ENCODE data around the gene MAP2K3.
"Not testable (repeated sequence)": the region's sequence is repeated elsewhere in the genome, so short reads cannot be mapped to it uniquely, and the experiment has no call there.

The MAP2K3 gene

DNA sequence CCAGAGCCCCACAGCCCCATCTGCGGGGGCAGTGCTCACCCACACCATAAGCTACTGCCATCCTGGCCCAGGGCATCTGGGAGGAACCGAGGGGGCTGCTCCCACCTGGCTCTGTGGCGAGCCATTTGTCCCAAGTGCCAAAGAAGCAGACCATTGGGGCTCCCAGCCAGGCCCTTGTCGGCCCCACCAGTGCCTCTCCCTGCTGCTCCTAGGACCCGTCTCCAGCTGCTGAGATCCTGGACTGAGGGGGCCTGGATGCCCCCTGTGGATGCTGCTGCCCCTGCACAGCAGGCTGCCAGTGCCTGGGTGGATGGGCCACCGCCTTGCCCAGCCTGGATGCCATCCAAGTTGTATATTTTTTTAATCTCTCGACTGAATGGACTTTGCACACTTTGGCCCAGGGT is 29.8 kb downstream of the MAP2K3 start:
- DNase-seq: not testable (repeated sequence)

DNA sequence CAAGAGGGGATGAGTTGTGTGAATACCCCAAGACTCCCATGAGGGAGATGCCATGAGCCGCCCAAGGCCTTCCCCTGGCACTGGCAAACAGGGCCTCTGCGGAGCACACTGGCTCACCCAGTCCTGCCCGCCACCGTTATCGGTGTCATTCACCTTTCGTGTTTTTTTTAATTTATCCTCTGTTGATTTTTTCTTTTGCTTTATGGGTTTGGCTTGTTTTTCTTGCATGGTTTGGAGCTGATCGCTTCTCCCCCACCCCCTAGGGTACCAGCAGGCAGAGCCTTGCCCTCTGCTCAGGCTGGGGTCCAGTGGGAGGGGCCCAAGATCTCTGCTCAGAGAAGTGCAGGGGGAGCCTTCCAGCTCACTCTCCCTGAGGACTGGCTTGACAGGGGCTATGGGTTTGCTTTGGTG is 30.2 kb downstream of the MAP2K3 start:
- DNase-seq: not testable (repeated sequence)

DNA sequence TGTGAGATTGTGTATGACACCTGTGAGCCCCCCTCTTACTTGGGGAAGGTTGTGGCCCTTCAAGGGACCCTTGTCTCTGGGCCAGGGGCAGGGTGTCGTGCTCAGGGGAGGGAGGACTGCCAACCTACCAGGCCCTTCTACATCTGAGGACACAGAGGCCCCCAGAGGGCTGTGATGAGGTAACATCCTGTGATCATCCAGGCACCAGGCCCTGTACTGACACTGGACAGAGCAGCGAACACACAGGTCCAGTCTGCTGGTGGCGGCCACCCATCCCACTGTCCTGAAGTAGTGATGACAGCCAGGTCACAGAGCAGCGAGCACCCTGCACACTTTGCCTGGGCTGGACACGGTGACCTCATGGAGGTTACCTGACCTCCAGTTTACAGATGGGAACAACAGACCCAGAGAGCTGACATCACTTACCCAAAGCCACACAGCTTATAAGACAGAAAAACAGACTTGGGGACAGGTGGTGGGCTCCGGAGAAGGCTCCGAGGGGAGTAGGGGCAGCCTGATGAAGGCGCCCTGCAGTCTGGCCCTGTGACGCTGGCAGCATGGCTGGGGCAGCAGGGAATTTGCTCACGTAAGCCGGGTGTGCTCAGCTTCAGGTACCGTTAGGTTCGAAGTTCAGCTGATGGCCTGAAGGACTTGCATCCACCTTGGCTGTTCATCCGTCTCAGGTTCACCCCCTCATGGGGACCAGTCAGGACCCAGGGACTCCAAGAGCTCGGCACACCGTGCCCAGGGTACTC is 30.9 kb downstream of the MAP2K3 start:
- not testable (repeated sequence) for DNase-seq

DNA sequence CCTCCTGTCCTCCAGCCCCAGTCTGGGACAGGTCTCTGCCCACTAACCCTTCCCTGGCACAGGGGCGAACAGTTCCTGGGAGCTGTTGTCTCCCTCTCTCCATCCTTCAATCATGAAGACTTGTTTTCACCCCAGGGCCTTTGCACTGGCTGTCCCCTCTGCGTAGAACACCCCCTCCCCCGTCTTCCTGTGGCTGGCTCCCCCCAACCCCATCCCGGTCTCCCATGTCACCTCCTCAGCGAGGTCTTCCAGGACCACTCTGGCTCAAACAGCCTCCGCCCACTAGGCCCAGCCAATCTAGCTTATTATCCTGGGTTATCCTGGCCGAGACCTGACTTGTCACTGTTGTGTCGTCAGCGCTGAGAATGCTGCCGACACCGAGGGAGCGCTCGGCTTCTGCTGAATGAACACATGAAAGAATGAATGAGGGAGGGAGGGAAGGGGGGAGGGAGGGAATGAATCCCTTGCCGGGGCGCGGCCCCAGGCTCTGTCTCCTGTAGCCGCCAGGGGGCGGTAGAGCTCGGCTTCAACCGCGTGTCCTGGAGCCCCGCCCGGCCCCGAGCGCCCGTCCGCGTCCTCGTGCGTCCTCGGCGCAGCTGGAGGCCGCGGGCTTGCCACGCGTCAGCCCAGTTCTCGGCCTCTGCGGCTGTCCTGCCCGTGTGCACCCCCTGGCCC is 31.8 kb downstream of the MAP2K3 start:
- DNase-seq: not testable (repeated sequence)

DNA sequence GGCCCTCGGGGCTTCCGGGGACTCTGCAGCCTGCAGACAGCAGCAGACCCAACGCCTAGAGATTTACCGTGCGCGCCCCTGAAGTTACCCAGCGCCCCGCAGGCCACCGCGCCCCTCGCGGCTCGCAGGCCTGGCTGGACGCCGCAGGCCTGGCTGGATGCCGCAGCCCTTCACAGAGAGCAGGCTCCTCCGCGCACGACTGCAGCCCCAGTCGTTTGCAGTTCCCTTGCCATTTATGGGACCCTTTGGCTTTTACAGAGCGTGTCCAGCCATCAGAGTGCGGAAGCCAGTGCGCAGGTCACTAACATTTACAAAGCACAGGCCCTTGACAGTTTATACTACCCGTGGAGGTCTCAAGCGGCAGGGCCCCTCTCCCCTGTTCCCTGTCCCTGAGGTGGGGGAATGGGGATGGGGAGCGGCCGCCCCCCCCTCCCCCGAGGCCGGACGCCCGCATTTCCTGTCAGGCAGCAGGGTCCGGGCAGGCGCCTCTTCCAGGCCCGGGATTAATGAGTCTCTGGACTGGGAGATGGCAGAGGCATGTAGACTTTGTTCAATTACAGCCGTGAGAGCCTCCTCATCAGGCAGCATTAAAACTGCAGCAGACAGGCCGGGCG is 32.5 kb downstream of the MAP2K3 start:
- DNase-seq: not testable (repeated sequence)

DNA sequence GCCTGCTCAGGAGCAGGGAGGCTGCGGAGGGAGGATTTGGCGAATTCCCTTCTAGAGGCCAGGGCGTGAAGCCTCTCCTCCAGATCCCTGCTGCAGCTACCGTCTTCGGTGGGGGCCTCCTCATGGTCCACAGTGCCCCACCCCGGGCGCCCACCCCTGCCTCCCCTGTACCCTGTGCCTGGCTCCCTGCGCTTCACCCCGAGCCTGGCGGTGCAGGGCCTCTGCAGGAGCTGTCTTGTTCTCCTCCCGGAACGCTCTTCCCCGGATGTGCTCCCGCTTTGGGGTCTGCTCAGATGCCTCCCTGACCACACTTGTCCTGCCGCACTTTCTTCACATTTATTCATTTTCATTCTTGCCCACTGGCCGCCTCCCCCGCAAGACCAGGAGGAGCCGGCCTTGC is 33.3 kb downstream of the MAP2K3 start:
- DNase-seq: not testable (repeated sequence)

DNA sequence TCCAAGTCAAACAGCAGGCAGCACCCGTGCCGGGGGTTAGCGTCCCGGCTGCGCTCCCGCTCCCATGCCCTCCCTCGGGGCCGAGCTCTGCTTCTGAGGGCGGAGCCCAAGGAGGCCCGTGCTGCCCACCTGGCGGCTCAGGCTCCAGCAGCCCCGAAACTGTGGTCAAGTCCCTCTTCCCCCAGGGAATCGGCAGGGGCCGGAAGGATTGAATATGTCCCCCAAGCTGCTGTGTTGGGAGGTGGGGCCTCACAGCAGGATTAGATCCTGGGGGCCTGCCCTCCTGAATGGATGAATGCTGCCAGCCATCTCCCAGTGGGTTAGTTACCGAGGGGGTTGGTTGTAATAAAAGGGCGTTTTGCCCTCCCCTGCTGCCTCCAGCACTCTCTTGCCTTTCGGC is 33.9 kb downstream of the MAP2K3 start:
- DNase-seq: no peak

DNA sequence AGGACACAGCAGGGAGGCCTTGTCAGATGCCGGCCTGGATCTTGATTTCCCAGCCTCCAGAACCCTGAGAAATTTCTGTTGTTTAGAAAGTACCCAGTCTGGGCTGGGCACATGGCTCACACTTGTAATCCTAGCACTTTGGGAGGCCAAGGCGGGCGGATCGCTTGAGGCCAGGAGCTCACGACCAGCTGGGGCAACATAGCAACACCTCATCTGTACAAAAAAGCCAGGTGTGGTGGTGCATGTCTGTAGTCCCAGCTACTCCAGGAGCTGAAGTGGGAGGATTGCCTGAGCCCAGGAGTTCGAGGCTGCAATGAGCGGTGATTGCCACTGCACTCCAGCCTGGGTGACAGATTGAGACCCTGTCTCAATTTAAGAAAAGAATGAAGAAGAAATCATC is 34.3 kb downstream of the MAP2K3 start:
- DNase-seq: not testable (repeated sequence)

DNA sequence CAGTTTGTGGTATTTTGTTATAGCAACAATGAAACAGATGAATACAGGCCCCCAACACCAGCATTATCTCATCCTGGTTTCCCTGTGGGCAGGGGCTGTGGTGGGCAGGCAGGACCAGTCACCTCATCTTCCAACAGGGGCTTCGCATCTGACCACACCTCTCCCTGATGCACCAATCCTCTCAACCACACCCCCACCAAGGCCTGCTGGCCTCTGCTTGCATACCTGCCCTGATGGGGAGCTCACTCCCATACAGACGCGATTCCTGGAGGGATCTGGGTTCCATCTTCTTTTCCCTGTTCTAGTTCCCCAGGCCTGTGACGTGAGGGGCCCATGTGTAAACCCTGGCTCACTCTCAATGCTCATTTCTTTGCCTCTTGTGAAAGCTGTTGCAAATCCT is 34.7 kb downstream of the MAP2K3 start:
- not testable (repeated sequence) for DNase-seq

DNA sequence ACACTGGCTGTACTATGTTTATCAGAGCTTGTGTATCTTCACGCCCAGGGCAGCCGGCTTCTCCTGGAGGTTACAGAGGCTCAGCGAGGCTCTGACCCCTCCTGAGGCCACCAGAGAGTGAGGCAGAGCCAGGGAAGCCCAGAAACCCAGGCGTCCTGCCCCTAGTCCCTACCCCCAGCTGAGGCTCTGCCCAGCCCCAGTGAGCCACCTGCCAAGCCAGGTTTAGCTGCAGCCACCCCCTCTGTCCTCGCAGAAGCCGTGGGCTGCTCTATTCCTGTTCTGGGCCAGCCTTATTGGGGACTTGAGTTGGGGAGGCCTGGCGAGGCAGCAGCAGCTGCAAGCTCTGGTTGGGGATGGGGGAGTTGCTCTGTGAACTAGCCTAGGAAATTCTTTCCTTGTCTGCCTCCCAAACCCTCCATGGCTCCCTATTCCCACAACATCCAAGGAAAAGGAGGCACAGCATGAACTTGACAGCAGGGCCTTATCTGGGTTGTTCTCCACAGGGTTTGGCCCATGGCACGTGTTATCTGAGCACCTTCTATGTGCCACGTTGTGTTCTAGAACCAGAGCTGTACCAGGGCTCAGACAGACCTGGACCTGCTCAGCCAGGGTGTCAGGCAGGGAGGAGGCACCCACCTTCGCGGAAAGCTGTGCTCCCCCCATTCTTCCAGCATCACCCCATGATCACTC is 35.3 kb downstream of the MAP2K3 start:
- not testable (repeated sequence) for DNase-seq

DNA sequence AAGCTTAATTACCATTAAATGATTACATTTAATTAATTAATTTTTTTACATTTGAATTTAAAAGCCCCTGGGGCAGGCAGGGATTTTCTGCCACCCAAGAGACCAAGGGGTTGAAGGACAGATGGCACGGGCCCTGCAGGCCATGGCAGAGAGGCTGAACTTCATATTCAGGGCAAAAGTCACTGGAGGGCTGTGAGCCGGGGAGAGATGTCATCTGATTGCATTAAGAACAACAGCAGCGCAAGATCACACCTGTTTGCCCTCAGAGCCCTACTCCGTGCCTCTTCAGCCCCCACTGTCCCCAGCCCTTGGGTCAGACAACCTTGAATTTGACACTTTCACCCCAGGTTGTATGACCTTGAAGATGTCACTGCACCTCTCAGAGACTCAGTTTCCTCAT is 35.9 kb downstream of the MAP2K3 start:
- DNase-seq: not testable (repeated sequence)

DNA sequence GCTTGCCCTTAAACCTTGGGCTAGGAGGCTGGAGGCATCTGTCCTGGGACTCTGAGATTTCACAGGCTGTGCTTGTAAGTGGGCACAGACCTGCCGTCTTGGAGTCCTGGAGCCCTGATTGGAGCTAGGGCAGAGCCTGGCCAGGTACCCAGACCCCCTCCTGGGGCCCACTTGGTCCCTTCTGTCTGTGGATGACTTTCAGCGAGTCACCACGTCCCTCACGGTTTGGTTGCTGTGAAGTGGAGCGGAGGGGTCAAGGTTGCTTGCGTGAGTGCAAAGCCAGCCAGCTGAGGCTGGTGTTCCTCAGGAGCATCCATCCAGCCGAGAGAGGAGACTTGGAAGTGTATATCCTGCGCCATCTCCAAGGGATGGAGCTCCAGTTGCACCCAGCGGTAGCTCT is 36.5 kb downstream of the MAP2K3 start:
- DNase-seq: not testable (repeated sequence)

DNA sequence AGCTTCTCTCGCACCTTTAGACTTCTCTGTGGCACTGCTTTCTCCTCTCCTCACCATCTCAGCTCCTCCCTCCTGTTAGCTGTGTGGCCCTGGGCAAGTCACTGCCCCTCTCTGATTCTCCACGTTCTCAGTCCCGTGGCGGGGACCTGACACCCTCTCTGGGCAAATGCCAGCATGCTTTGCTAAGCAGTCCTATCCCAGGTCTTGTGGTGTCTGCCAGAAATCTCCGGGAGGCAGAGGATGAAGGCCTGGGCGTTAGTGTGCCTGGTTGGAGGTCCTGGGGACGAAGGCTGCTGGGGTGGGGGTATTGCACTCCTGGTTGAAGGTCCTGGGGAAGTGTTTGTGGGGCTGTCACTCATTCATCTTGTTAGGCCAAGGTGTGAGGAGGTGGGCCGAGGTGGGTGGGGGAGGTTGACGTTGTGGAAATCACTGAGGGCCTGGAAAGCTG is 37.3 kb downstream of the MAP2K3 start:
- DNase-seq: not testable (repeated sequence)

DNA sequence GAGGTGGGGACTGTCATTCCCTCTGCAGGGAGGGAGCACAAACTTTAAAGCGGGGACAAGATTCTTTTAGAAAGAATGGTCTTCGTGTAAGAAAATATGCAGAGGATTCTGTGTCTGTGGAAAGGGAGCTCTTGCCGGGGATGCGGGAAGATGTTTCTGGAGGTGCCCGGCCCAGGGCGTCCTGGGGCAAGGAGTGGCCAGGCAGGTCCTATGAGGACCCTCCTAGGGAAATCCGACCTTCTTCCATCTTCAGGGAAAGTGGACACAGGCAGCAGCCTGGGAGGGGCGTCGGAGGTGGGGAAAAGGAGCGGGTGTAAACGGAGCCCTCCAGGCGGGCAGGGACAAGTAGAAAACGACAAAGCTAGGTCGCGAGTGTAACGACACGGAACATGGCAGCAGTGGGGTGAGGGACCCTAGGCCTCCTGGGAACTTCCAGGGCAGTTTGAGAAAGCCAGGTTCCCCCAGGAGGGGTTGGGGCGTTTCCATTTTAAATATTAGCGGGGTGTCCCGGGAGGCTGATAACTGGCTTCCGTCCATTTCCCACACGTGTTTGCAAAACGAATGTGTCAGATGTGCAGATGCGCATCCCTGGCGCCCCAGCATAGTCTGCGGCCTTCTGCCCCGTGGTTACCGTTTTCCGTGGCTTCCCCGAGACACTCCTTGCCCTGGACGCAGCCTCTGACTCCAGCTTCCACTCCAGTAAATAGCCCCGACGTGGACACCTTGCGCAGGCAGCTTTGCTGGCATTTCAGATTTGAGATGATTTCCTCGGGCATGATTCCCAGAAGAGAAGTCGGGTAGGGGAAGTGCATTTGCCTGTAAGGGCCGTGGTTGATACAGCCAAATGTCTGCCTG is 39.0 kb downstream of the MAP2K3 start:
- not testable (repeated sequence) for DNase-seq

DNA sequence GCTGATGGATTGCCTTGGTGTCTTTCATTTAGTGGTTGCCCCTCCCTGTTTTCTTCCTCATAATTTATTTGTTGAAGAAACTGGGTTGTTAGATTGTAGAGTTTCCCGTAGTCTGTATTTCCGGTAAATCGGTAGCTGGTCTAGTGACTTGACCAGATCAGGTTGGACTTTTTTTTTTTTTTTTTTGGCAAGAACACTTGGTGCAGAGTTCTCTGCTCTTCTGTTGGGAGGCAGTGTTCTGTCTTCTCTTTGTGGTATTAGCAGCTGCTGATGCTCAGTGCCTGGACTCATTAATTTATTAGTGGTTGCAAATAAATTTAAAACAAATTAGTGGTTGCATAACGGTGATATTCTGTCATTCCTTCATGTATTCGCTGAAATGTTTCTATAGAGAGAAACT is 40.2 kb downstream of the MAP2K3 start:
- not testable (repeated sequence) for DNase-seq

DNA sequence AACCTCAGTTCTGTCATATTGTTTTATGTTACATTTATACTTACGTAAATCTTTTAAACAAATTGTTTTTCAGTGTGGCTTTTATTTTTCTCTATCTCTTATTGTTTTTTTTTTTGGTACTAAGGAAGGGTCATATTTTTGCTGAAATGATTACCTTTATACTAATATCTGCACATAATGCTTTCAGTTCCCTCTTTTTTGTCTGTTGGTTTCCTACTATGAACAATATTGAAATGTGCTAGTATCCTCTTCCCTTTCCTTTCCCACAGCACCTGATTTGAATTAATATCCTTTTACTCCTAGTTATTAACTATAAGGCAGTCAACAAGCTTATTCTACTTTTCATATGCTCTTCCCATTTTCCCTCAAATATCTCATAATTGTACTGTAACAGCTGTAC is 43.4 kb downstream of the MAP2K3 start:
- not testable (repeated sequence) for DNase-seq

DNA sequence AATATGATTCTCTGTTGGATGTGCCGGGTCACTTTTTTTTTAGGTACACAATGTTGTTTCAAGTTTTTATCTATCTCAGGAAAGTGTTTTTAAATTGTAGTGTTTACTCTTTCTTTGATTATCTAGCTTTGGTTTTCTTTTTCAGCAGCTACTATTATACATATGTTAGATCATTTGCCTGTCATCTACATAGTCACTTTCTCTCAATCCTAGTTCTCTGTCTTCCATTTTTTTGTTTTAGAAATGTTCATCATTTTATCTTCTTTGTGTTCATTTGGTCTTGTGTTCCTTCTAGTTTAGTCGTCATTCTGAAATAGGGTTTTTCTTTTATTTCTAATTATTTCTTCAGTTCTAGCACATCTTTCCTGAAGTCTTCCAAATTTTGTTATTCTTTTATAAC is 44.3 kb downstream of the MAP2K3 start:
- not testable (repeated sequence) for DNase-seq

DNA sequence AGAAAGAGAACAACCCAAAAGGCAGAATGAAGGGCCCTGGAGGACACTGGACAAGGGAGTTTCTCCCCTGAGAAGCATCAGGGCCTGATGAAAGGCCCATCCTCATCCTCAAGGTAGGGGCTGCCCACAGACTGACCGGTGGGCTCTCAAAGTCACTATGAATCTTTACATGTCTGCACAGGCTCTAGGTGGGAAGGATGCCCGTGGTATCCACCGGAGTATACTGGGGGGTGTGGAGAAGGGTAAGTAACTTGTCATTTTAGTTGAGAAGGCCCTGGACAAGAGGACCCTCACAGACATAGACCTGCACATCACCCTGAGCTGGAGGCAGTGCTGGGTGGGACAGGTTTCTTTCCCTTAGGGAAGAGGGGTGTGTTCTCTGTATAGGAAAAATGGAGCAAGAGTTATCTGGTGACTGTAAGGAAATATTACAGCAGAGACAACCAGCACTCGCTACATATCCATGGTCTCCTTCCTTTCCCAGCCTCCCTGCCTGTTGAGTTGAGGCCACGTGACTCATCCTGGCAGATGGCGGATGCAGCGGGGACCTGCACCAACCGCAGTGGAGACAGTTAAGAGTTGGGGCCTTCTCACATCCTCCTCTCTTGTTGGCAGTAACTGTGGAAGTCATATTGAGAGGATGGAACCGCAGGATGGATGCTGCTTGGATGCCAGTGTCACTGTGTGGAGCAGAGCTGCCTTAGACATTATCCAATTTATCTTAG is 46.1 kb downstream of the MAP2K3 start:
- no peak for DNase-seq

DNA sequence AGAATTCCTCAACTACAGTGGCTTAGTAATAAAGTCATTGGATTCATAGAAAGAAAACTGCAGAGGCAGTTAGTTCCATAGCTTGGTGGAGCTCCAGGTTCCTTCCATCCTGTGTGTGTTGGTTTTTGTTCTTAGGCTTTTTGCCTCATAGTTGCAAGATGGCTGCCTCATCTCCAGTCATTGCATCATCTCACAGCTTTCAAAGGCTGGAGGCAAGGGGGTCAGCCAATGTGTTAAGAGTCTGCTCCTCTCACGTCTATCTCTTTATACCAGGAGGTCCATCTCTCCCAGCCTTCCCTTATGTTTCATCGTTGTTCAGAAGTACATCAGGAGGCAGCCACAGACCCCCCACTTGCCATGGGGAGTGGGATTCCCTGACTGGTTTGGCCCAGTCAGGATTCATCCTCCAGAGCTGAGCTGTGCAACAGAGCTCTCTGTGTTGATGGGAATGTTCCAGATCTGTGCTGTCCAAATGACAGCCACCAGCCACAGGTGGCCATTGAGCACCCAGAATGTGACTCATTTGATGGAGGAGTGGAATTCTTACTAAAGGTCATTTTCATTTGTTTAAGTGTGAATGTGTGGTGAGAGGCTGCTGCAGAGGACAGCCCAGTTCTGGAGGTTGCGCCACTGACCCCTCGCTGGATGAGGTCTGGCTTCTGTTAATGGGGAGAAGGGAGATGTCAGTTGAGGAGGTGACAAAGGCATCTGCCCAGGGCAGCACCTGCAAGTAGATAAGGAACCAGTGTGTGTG is 52.2 kb downstream of the MAP2K3 start:
- not testable (repeated sequence) for DNase-seq

DNA sequence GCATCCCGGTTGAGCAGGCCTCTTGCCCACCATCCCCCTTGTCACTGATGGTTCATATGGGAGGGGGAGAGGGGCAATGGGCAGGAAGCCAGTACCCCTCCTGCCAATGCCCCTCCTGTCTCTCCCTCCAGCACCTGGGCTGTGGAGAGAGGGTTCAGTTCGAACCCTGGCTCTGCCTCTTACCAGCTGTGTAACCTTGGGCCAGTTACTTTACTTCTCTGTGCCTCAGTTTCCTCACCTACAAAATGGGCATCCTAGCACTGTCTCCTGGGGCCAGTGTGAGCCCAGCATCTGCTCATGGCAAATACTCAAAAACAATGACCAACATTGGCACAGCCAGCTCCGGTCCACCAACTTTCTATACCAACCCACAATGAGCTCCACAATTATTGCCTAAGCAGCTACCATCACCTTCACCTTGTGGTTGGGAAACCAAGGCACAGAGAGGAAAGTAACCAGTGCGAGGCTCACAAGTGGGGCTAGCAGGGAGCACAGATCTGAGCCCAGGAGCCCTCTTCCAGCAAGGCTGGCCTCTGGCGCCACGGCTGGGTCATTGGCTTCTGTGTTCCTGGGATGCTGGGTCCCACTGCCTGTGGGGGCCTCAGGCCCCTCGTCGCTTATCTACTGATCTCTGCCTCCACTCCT is 53.6 kb downstream of the MAP2K3 start:
- not testable (repeated sequence) for DNase-seq

All from GOT3 (cell line).